HCT116 (cell line): ENCODE results near the gene SLC41A3. TPM values are rescaled to one million over a fixed set of nuclear protein-coding genes. Genes with fewer than 3 reads are reported as not detected.

Experiments
- ATAC-seq: fragments of 200-7000 bp; cut with Tn5 transposase; 2 replicates; pipeline ENCODE4 v1.9.1; 2020; ENCODE audit warnings: mild to moderate bottlenecking, moderate library complexity
- BruUV-seq: library from RNA; stranded (reverse); fragments of 400-500 nt; replicated peaks from 2 replicates; lab custom pipeline; 2021; lab: Mats Ljungman, UMichigan
- CTCF ChIA-PET: fragments of 300-600 bp; sonication (Branson Sonifier 250); formaldehyde crosslinking; loops from one replicate; lab custom pipeline; 2021; ENCODE audit warnings: antibody characterized with exemption; lab: Charles Lee
- POLR2A ChIA-PET: fragments of 300-600, 350-600 bp; sonication (Branson Sonifier 250); formaldehyde crosslinking; loops from one replicate; lab custom pipeline; 2021; ENCODE audit warnings: antibody characterized with exemption; lab: Charles Lee
- RAD21 ChIA-PET, 2 experiments: fragments of 300-600 bp; sonication (Branson Sonifier 250); formaldehyde crosslinking; loops; one replicate each; lab custom pipeline; 2023; ENCODE audit warnings: low total read pairs in 2 of 2; ENCODE audit not compliant: uncharacterized antibody in 2 of 2, unreplicated experiment in 2 of 2, low non-redundant PET in 1 of 2; lab: Charles Lee
- DNase-seq: peaks from one replicate; pipeline ENCODE4 v3.0.0-alpha.2; 2010; ENCODE audit warnings: low read depth, low spot score
- H2AFZ ChIP-seq: fragments of 200-600 bp; shearing (Covaris generic), sonication (generic); 2 replicates; pipeline ENCODE4 v1.6.1; 2017; ENCODE audit warnings: low read depth, mixed run types, mixed read lengths, antibody characterized with exemption, low read length; ENCODE audit not compliant: poor library complexity, severe bottlenecking
- H3K27ac ChIP-seq: 2 replicates; pipeline ENCODE4 v1.5.1; 2012; ENCODE audit warnings: low read depth, low read length
- H3K27me3 ChIP-seq: fragments of 200-600 bp; sonication (generic); 2 replicates; pipeline ENCODE4 v1.6.1; 2016; ENCODE audit warnings: mixed run types, low read length, mixed read lengths; ENCODE audit not compliant: insufficient read depth
- H3K36me3 ChIP-seq, 2 experiments: fragments of 200-500 bp in 1 of 2; fragments of 200-600 bp in 1 of 2; sonication (Bioruptor generic) in 1 of 2; sonication (generic) in 1 of 2; 2 replicates each; pipeline versions ENCODE4 v1.5.1 to v1.6.1; 2014 to 2016; ENCODE audit warnings: low read length in 2 of 2, inconsistent platforms in 1 of 2, mixed read lengths in 1 of 2, mixed run types in 1 of 2; ENCODE audit not compliant: insufficient read depth in 2 of 2, control insufficient read depth in 1 of 2
- H3K4me1 ChIP-seq, 2 experiments: fragments of 200-600 bp in 1 of 2; sonication (generic) in 1 of 2; 2 replicates each; pipeline versions ENCODE4 v1.5.1 to v1.6.1; 2012 to 2017; ENCODE audit warnings: low read length in 2 of 2, inconsistent platforms in 1 of 2, mild to moderate bottlenecking in 1 of 2, mixed read lengths in 1 of 2, mixed run types in 1 of 2, moderate library complexity in 1 of 2; ENCODE audit not compliant: insufficient read depth in 2 of 2, control insufficient read depth in 1 of 2
- H3K4me2 ChIP-seq: fragments of 200-600 bp; sonication (generic); 2 replicates; pipeline ENCODE4 v1.6.1; 2017; ENCODE audit warnings: mixed run types, low read length, mixed read lengths
- H3K4me3 ChIP-seq, 2 experiments: fragments of 200-600 bp in 1 of 2; sonication (generic) in 1 of 2; replicated peaks in 1 of 2; 2 replicates each; pipeline ENCODE4 v1.5.1; 2011 to 2016; ENCODE audit warnings: low read length in 2 of 2, control low read depth in 1 of 2, low read depth in 1 of 2, mild to moderate bottlenecking in 1 of 2, mixed read lengths in 1 of 2, mixed run types in 1 of 2
- H3K79me2 ChIP-seq: fragments of 200-600 bp; sonication (generic); 2 replicates; pipeline ENCODE4 v1.6.1; 2017; ENCODE audit warnings: mild to moderate bottlenecking, mixed run types, low read length, moderate library complexity, mixed read lengths; ENCODE audit not compliant: insufficient read depth
- H3K9ac ChIP-seq: fragments of 200-600 bp; sonication (generic); 2 replicates; pipeline ENCODE4 v1.6.1; 2016; ENCODE audit warnings: low read length, mixed read lengths
- H3K9me2 ChIP-seq: fragments of 200-600 bp; sonication (generic), shearing (Covaris generic); 2 replicates; pipeline ENCODE4 v1.6.1; 2017; ENCODE audit warnings: mixed run types, mild to moderate bottlenecking, moderate library complexity; ENCODE audit not compliant: insufficient read depth
- H3K9me3 ChIP-seq, 2 experiments: fragments of 200-500 bp in 1 of 2; fragments of 200-600 bp in 1 of 2; sonication (Bioruptor generic) in 1 of 2; sonication (generic) in 1 of 2; 2 replicates each; pipeline ENCODE4 v1.6.1; 2014 to 2017; ENCODE audit warnings: low read length in 2 of 2, mixed read lengths in 2 of 2, inconsistent platforms in 1 of 2, low read depth in 1 of 2, mild to moderate bottlenecking in 1 of 2, mixed run types in 1 of 2, moderate library complexity in 1 of 2; ENCODE audit not compliant: control insufficient read depth in 1 of 2, insufficient read depth in 1 of 2
- H4K20me1 ChIP-seq: fragments of 200-600 bp; sonication (generic), shearing (Covaris generic); 2 replicates; pipeline ENCODE4 v1.6.1; 2017; ENCODE audit warnings: mixed run types, mild to moderate bottlenecking, moderate library complexity; ENCODE audit not compliant: insufficient read depth
- ATF3 ChIP-seq: IDR thresholded peaks from 2 replicates; pipeline ENCODE4 v1.6.1; 2012
- CEBPB ChIP-seq: IDR thresholded peaks from 2 replicates; pipeline ENCODE4 v1.6.1; 2012; ENCODE audit warnings: low read depth
- CTCF ChIP-seq, 3 experiments: fragments of 200-600 bp in 1 of 3; sonication (generic) in 1 of 3; IDR thresholded peaks in 2 of 3; conservative IDR thresholded peaks in 1 of 3; 2 replicates each; pipeline ENCODE4 v1.5.1; 2012 to 2017; ENCODE audit warnings: low read depth in 2 of 3, low read length in 2 of 3, antibody characterized with exemption in 1 of 3, borderline replicate concordance in 1 of 3, control low read depth in 1 of 3, mild to moderate bottlenecking in 1 of 3, mixed read lengths in 1 of 3, mixed run types in 1 of 3, moderate library complexity in 1 of 3; ENCODE audit not compliant: insufficient read depth in 1 of 3
- ELF1 ChIP-seq: IDR thresholded peaks from 2 replicates; pipeline ENCODE4 v1.6.1; 2012; ENCODE audit warnings: low read depth, borderline replicate concordance
- FOSL1 ChIP-seq: IDR thresholded peaks from 2 replicates; pipeline ENCODE4 v1.6.1; 2012; ENCODE audit warnings: low read depth
- JUND ChIP-seq: IDR thresholded peaks from 2 replicates; pipeline ENCODE4 v1.6.1; 2012
- MAX ChIP-seq: IDR thresholded peaks from 2 replicates; pipeline ENCODE4 v1.6.1; 2012
- POLR2A ChIP-seq: IDR thresholded peaks from 2 replicates; pipeline ENCODE4 v1.7.0; 2011; ENCODE audit warnings: borderline replicate concordance; ENCODE audit not compliant: insufficient read depth, insufficient read length; ENCODE audit errors: extremely low read depth
- POLR2AphosphoS5 ChIP-seq: IDR thresholded peaks from 2 replicates; pipeline ENCODE4 v1.6.1; 2011; ENCODE audit warnings: mild to moderate bottlenecking, low read depth, low read length, moderate library complexity
- SRF ChIP-seq: IDR thresholded peaks from 2 replicates; pipeline ENCODE4 v1.6.1; 2012; ENCODE audit warnings: low read depth
- TCF7L2 ChIP-seq: IDR thresholded peaks from 2 replicates; pipeline ENCODE4 v1.7.0; 2011; ENCODE audit warnings: borderline replicate concordance, inconsistent platforms; ENCODE audit not compliant: insufficient read depth, insufficient read length; ENCODE audit errors: extremely low read depth
- YY1 ChIP-seq: IDR thresholded peaks from 2 replicates; pipeline ENCODE4 v1.6.1; 2011; ENCODE audit warnings: low read length, low read depth, moderate library complexity, mild to moderate bottlenecking; ENCODE audit not compliant: insufficient replicate concordance; ENCODE audit errors: extremely low read depth
- ZBTB33 ChIP-seq: IDR thresholded peaks from 2 replicates; pipeline ENCODE4 v1.6.1; 2011; ENCODE audit warnings: mild to moderate bottlenecking, low read length, moderate library complexity; ENCODE audit not compliant: insufficient replicate concordance; ENCODE audit errors: extremely low read depth
- ZNF274 ChIP-seq: fragments of 200-500 bp; sonication (Bioruptor generic); IDR thresholded peaks from 2 replicates; pipeline ENCODE4 v1.6.1; 2014; ENCODE audit warnings: mild to moderate bottlenecking, low read depth, low read length, inconsistent platforms
- intact Hi-C: fragments of 100-400 bp; cut with micrococcal nuclease; formaldehyde crosslinking; loops from 2 replicates; pipeline ENCODE4 v1.10.0; 2022
- total RNA-seq: library from RNA; stranded (reverse); gene quantifications from one replicate; pipeline ENCODE4 v1.2.1, GENCODE V29; 2021; ENCODE audit not compliant: unreplicated experiment

The SLC41A3 gene
- total RNA-seq, 1 experiment from 2014 or later = 45.9 TPM

GRCh38 chr3:126128504-126129397 is 44.8 kb upstream of the SLC41A3 start:
- H3K79me2 ChIP-seq = no peaks in the 10 kb centered on the region
- intact Hi-C loops = no loop called here
- no peaks in the 10 kb centered on the region for H3K36me3 ChIP-seq
- ChIA-PET POLR2A (no interaction called here), RAD21 (no interaction called here), CTCF (interaction anchor here (1.5 kb wide), 1 partner anchor 14 kb away, joined by 3 read pairs; no protein-coding TSS in a partner anchor)
- ATAC-seq = no peak
- no peaks in the 10 kb centered on the region for H4K20me1 ChIP-seq
- H3K9ac ChIP-seq = no peak overlapping the region
- DNase-seq = no peak
- H3K27ac ChIP-seq = no peak overlapping the region
- H3K4me2 ChIP-seq = no peak overlapping the region
- TF ChIP-seq CEBPB (no peak), JUND (no peak)
- no peaks in the 10 kb centered on the region for H3K9me2 ChIP-seq
- no peaks in the 10 kb centered on the region for H3K9me3 ChIP-seq
- no TSS peak for BruUV-seq
- H2AFZ ChIP-seq = no peak overlapping the region
- H3K4me3 ChIP-seq = no peak overlapping the region
- peaks cover 0 to 4% of the 10 kb centered on the region in 2 experiments; a peak in 1 of 4 replicates for H3K4me1 ChIP-seq
- H3K27me3 ChIP-seq = no peaks in the 10 kb centered on the region

- RAD21 ChIA-PET = no interaction called here
- no peak for DNase-seq
- no peaks in the 10 kb centered on the region for H3K36me3 ChIP-seq
- TF ChIP-seq MAX (no peak), ZBTB33 (no peak), ATF3 (no peak), YY1 (no peak), ELF1 (no peak), POLR2AphosphoS5 (no peak), TCF7L2 (no peak), SRF (no peak), ZNF274 (no peak), CTCF (IDR thresholded peaks at IDR 0.05 in 2 of 3, conservative IDR thresholded peaks at IDR 0.05 in 1 of 3; ENCODE audit: borderline replicate concordance in 1 of 3, insufficient read depth in 1 of 3, low read depth in 2 of 3, low read length in 2 of 3) (no peak), POLR2A (no peak), FOSL1 (no peak), CEBPB (no peak)
- no peaks in the 10 kb centered on the region for H3K79me2 ChIP-seq
- no peaks in the 10 kb centered on the region for H3K9me2 ChIP-seq
- no peaks in the 10 kb centered on the region for H3K9me3 ChIP-seq
- no peaks in the 10 kb centered on the region for H3K27me3 ChIP-seq
- POLR2A ChIA-PET = no interaction called here
- H3K4me1 ChIP-seq = peaks cover 0 to 4% of the 10 kb centered on the region in 2 experiments; a peak in 1 of 4 replicates
- no peak overlapping the region for H3K4me2 ChIP-seq
- intact Hi-C loops = no loop called here
- no peaks in the 10 kb centered on the region for H4K20me1 ChIP-seq
- H3K27ac ChIP-seq = no peak overlapping the region
- H2AFZ ChIP-seq = no peak overlapping the region
- no peak overlapping the region for H3K4me3 ChIP-seq
- CTCF ChIA-PET = interaction anchor here (1.5 kb wide), 1 partner anchor 14 kb away, joined by 3 read pairs; no protein-coding TSS in a partner anchor
- no TSS peak for BruUV-seq
- ATAC-seq = no peak
- H3K9ac ChIP-seq = no peak overlapping the region
Observed at GRCh38 chr3:126127904-126128303, 44.0 kb upstream of the SLC41A3 start.
